Fibroblast of lung (primary cell): Measurements from ENCODE around the gene RPL36A.

Experiments
- EZH2 ChIP-seq: IDR thresholded peaks from 2 replicates; pipeline ENCODE4 v1.5.1; 2012; ENCODE audit warnings: low read length, control low read depth, mild to moderate bottlenecking; ENCODE audit errors: missing control alignments
- TF ChIP-seq, protein P1 (sequence below), 2 donors: IDR thresholded peaks in 1 of 2; conservative IDR thresholded peaks in 1 of 2; 1 replicate in 1 of 2; 2 replicates in 1 of 2; pipeline ENCODE4 v1.5.1; 2011 to 2012; ENCODE audit warnings: low read length in 2 of 2, control low read depth in 1 of 2, inconsistent platforms in 1 of 2, low read depth in 1 of 2, mild to moderate bottlenecking in 1 of 2

- TF ChIP-seq, protein P1, sequence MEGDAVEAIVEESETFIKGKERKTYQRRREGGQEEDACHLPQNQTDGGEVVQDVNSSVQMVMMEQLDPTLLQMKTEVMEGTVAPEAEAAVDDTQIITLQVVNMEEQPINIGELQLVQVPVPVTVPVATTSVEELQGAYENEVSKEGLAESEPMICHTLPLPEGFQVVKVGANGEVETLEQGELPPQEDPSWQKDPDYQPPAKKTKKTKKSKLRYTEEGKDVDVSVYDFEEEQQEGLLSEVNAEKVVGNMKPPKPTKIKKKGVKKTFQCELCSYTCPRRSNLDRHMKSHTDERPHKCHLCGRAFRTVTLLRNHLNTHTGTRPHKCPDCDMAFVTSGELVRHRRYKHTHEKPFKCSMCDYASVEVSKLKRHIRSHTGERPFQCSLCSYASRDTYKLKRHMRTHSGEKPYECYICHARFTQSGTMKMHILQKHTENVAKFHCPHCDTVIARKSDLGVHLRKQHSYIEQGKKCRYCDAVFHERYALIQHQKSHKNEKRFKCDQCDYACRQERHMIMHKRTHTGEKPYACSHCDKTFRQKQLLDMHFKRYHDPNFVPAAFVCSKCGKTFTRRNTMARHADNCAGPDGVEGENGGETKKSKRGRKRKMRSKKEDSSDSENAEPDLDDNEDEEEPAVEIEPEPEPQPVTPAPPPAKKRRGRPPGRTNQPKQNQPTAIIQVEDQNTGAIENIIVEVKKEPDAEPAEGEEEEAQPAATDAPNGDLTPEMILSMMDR (conservative IDR thresholded peaks at IDR 0.05 in 1 of 2, IDR thresholded peaks at IDR 0.05 in 1 of 2; ENCODE audit: low read depth in 1 of 2, low read length in 2 of 2): no peak
- no peak for TF ChIP-seq EZH2
Observed at GRCh38 chrX:101362116-101362515, 28.7 kb upstream of the RPL36A start.
